Thoracic aorta (tissue), 2 donors: ENCODE data around the gene MATN4. TPM values are rescaled to one million over a fixed set of nuclear protein-coding genes. Genes with fewer than 3 reads are reported as not detected.
A peak's percentile ranks its signal among the peaks of the same experiment; 100 is the strongest.

Experiments used
- ATAC-seq: fragments of 150-250 bp; one replicate; pipeline ENCODE4 v1.8.0; 2017; ENCODE audit warnings: low read depth; ENCODE audit not compliant: insufficient number of reproducible peaks, low FRiP score
- DNase-seq: peaks from one replicate; pipeline ENCODE4 v3.0.0-alpha.2; 2020; ENCODE audit warnings: low spot score
- H3K27ac ChIP-seq, 2 donors: fragments of 200-600 bp; sonication (generic); 1 replicate in 1 of 2; 2 replicates in 1 of 2; pipeline ENCODE4 v1.5.1; 2016; ENCODE audit warnings: mild to moderate bottlenecking in 2 of 2, moderate library complexity in 2 of 2
- H3K27me3 ChIP-seq: fragments of 200-600 bp; sonication (generic); replicated peaks from 2 replicates; pipeline ENCODE4 v1.6.0; 2016; ENCODE audit warnings: mild to moderate bottlenecking; ENCODE audit not compliant: insufficient read depth
- H3K36me3 ChIP-seq: fragments of 200-600 bp; sonication (generic); one replicate; pipeline ENCODE4 v1.5.1; 2016
- H3K4me1 ChIP-seq, 2 donors: fragments of 200-600 bp; sonication (generic); 1 replicate in 1 of 2; 2 replicates in 1 of 2; pipeline versions ENCODE4 v1.5.1 to v1.6.0; 2016; ENCODE audit warnings: low read depth in 2 of 2, mild to moderate bottlenecking in 1 of 2; ENCODE audit not compliant: control insufficient read depth in 1 of 2
- H3K4me3 ChIP-seq: fragments of 200-600 bp; sonication (generic); 2 replicates; pipeline ENCODE4 v1.5.1; 2016; ENCODE audit warnings: mild to moderate bottlenecking
- H3K9me3 ChIP-seq: fragments of 200-600 bp; sonication (generic); 2 replicates; pipeline ENCODE4 v1.5.1; 2016
- CTCF ChIP-seq: fragments of 200-600 bp; sonication (generic); IDR thresholded peaks from one replicate; pipeline ENCODE4 v1.5.1; 2019; ENCODE audit warnings: antibody characterized with exemption
- total RNA-seq, 2 donors: library from RNA; depleted of rRNA; stranded (reverse); fragments of >200 nt; gene quantifications; one replicate each; pipeline versions ENCODE4 v1.1.0 to v1.2.3, GENCODE V29; 2016

Gene MATN4
- total RNA-seq, 2 donors from 2014 or later, result 0.27 TPM; not detected in 1

DNA sequence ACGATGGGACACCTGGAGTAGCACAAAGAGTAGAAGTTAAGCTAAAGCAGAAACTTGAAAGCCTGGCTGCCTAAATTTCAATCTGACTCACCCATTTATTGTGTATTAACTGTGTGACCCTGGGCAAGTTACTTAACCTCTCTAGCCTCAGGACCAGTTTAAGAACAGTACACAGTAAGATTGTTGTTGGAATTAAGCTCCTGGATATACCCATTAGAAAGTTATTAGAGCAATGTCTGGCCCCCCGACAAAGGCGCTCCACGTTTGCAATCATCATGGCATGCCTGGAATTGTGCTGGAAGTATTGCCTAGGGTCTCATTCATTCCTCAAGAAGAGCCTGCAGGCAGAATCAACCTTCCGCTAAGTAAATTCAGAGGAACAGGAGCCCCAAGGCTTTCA lies 38.8 kb upstream of the MATN4 start:
- Histone ChIP-seq H3K27me3 (no peaks in the 10 kb centered on the region), H3K4me3 (peak overlapping the region; percentile 85), H3K9me3 (no peaks in the 10 kb centered on the region), H3K4me1 (peaks cover 41 to 62% of the 10 kb centered on the region in 2 donors), H3K27ac (peak overlapping the region; percentile 93 to 96), H3K36me3 (no peaks in the 10 kb centered on the region)
- ATAC-seq (no peak), DNase-seq (no peak)
- no peak for TF ChIP-seq CTCF

GRCh38 chr20:45346291-45346718 lies 38.2 kb upstream of the MATN4 start:
- DNase-seq (no peak), ATAC-seq (no peak)
- H3K4me3 ChIP-seq, result peak overlapping the region; percentile 85
- no peaks in the 10 kb centered on the region for H3K36me3 ChIP-seq
- no peaks in the 10 kb centered on the region for H3K9me3 ChIP-seq
- peak overlapping the region; percentile 93 to 96 for H3K27ac ChIP-seq
- H3K4me1 ChIP-seq, result peaks cover 47 to 67% of the 10 kb centered on the region in 2 donors
- TF ChIP-seq CTCF, result no peak
- no peaks in the 10 kb centered on the region for H3K27me3 ChIP-seq

GRCh38 chr20:45345104-45345936 lies 37.2 kb upstream of the MATN4 start:
- H3K9me3 ChIP-seq, result no peaks in the 10 kb centered on the region
- H3K27me3 ChIP-seq, result no peaks in the 10 kb centered on the region
- H3K36me3 ChIP-seq, result no peaks in the 10 kb centered on the region
- H3K4me1 ChIP-seq, result peaks cover 47 to 77% of the 10 kb centered on the region in 2 donors
- no peak for TF ChIP-seq CTCF
- DNase-seq (no peak), ATAC-seq (no peak)
- peak overlapping the region; percentile 93 to 96 for H3K27ac ChIP-seq
- H3K4me3 ChIP-seq, result peak overlapping the region; percentile 85

DNA sequence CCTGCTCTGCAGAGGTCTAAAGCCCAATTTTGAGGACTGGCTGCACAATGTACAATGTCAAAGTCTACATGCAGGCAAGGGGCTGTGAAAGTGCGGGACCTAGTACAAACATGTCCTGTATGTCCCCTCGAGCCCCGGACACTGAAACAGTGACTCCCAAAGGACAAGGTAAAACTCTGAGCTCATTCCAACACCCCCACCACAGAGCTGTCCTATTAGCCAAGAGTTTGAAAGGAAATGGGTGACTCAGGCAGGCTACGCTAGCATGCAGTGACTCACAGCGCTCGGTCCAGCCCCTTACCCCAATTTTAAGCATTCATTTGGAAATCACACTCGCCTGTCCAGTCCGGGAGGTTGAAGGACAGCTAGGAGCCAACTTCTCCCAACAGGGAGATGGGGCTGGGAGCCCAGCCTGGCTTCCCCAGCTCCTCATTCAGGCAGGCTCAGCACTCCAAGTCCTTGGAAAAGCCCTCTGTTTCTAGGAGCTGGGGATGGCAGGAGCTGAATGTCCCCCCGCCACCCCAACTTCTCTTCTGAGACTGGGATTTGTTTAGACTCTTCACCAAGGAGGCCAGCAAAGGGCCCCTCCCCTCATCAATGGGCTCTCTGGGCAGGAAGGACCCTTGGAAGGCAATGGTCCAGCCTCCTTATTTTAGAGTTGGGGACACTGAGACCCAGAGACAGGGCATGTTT lies 36.2 kb upstream of the MATN4 start:
- Histone ChIP-seq H3K36me3 (no peaks in the 10 kb centered on the region), H3K27ac (peak overlapping the region; percentile 93 to 96), H3K9me3 (no peaks in the 10 kb centered on the region), H3K4me1 (peaks cover 47 to 87% of the 10 kb centered on the region in 2 donors), H3K4me3 (peak overlapping the region; percentile 85), H3K27me3 (no peaks in the 10 kb centered on the region)
- DNase-seq, result peak; percentile 48
- peak; percentile 71 for ATAC-seq
- TF ChIP-seq CTCF, result no peak

DNA sequence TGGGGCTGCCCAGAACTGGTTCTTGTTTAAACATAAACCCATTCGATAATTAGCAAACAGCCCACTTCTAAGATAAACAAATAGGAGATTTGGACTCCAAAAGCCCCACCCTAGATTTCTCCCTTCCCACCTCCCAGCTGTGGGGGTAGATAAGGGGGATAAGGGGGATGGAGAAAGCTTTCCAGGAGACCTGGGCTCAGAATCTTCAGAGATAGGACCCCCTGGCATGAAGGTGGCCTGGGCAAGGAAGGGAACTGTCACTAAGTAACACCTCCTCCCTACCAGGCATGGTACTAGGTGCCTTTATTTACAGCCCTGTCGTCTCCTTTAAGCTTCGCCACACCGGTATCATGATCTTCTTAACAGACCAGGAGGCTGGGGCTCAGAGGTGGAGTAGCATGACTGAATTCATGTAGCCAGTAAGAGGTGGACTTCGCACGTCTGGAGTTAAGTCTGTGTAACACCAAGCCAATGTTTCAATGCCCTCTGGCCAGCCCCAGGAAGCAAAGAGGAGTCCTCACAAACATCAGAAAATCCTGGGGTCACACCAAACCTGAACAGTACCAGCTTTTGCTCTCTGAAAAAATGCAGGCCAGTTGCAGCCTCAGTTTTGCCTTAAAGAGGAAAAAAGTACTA lies 35.6 kb upstream of the MATN4 start:
- ATAC-seq (no peak), DNase-seq (no peak)
- Histone ChIP-seq H3K27me3 (no peaks in the 10 kb centered on the region), H3K4me1 (peaks cover 49 to 89% of the 10 kb centered on the region in 2 donors), H3K36me3 (no peaks in the 10 kb centered on the region), H3K9me3 (no peaks in the 10 kb centered on the region), H3K4me3 (peak overlapping the region; percentile 85), H3K27ac (peak overlapping the region; percentile 93 to 96)
- no peak for TF ChIP-seq CTCF
